ENCODE results near the gene CKB. TPM values are rescaled to one million over a fixed set of nuclear protein-coding genes. Genes with fewer than 3 reads are reported as not detected.

Gene CKB
- 100 to 1,000 TPM in 11 of 12 donors, not detected in 1; 146 to 849 (median 173) TPM for polyA plus RNA-seq (ENCODE audit: insufficient read length in 12 of 12)
- long read RNA-seq, donor 1, transcript CKB-213 (4 exons, 755 nt) = minor isoform, 55 of 3,686 reads
- long read RNA-seq, donor 1, transcript CKB-202 (4 exons, 1,170 nt) = minor isoform, 136 of 3,686 reads
- long read RNA-seq, donor 1, transcript CKB-209 (3 exons, 803 nt) = minor isoform, 591 of 3,686 reads
- long read RNA-seq, donor 1, transcript CKB-201 (8 exons, 1,709 nt) = major isoform, 1,508 of 3,686 reads
- long read RNA-seq, donor 1, partial matches to known transcripts = 1,118 of 3,686 reads
- long read RNA-seq, donor 1, other reads (novel, unspliced or antisense) = 200 of 3,686 reads
- long read RNA-seq, donor 2, transcript CKB-209 (3 exons, 803 nt) = minor isoform, 20 of 143 reads
- long read RNA-seq, donor 2, transcript CKB-202 (4 exons, 1,170 nt) = minor isoform, 10 of 143 reads
- long read RNA-seq, donor 2, transcript CKB-201 (8 exons, 1,709 nt) = major isoform, 70 of 143 reads
- long read RNA-seq, donor 2, transcript CKB-210 (3 exons, 625 nt) = minor isoform, 8 of 143 reads
- long read RNA-seq, donor 2, partial matches to known transcripts = 32 of 143 reads
- long read RNA-seq, donor 2, other reads (novel, unspliced or antisense) = 0 of 143 reads
- long read RNA-seq, donor 3, transcript CKB-201 (8 exons, 1,709 nt) = major isoform, 50 of 83 reads
- long read RNA-seq, donor 3, transcript CKB-202 (4 exons, 1,170 nt) = minor isoform, 6 of 83 reads
- long read RNA-seq, donor 3, transcript CKB-209 (3 exons, 803 nt) = minor isoform, 7 of 83 reads
- long read RNA-seq, donor 3, partial matches to known transcripts = 14 of 83 reads
- long read RNA-seq, donor 3, other reads (novel, unspliced or antisense) = 0 of 83 reads
- long read RNA-seq, donor 4, transcript CKB-201 (8 exons, 1,709 nt) = major isoform, 40 of 67 reads
- long read RNA-seq, donor 4, transcript CKB-209 (3 exons, 803 nt) = minor isoform, 7 of 67 reads
- long read RNA-seq, donor 4, partial matches to known transcripts = 13 of 67 reads
- long read RNA-seq, donor 4, other reads (novel, unspliced or antisense) = 0 of 67 reads
- long read RNA-seq, donor 5, transcript CKB-201 (8 exons, 1,709 nt) = major isoform, 134 of 242 reads
- long read RNA-seq, donor 5, transcript CKB-210 (3 exons, 625 nt) = minor isoform, 12 of 242 reads
- long read RNA-seq, donor 5, transcript CKB-202 (4 exons, 1,170 nt) = minor isoform, 15 of 242 reads
- long read RNA-seq, donor 5, transcript CKB-209 (3 exons, 803 nt) = minor isoform, 8 of 242 reads
- long read RNA-seq, donor 5, partial matches to known transcripts = 68 of 242 reads
- long read RNA-seq, donor 5, other reads (novel, unspliced or antisense) = 0 of 242 reads
- long read RNA-seq, donor 6, transcript CKB-202 (4 exons, 1,170 nt) = minor isoform, 5 of 75 reads
- long read RNA-seq, donor 6, transcript CKB-209 (3 exons, 803 nt) = minor isoform, 5 of 75 reads
- long read RNA-seq, donor 6, transcript CKB-201 (8 exons, 1,709 nt) = major isoform, 51 of 75 reads
- long read RNA-seq, donor 6, partial matches to known transcripts = 8 of 75 reads
- long read RNA-seq, donor 6, other reads (novel, unspliced or antisense) = 0 of 75 reads
- long read RNA-seq, donor 7, transcript CKB-209 (3 exons, 803 nt) = minor isoform, 12 of 67 reads
- long read RNA-seq, donor 7, transcript CKB-202 (4 exons, 1,170 nt) = minor isoform, 7 of 67 reads
- long read RNA-seq, donor 7, transcript CKB-201 (8 exons, 1,709 nt) = major isoform, 39 of 67 reads
- long read RNA-seq, donor 7, partial matches to known transcripts = 6 of 67 reads
- long read RNA-seq, donor 7, other reads (novel, unspliced or antisense) = 0 of 67 reads
- long read RNA-seq, donor 8, transcript CKB-210 (3 exons, 625 nt) = minor isoform, 6 of 223 reads
- long read RNA-seq, donor 8, transcript CKB-209 (3 exons, 803 nt) = minor isoform, 11 of 223 reads
- long read RNA-seq, donor 8, transcript CKB-201 (8 exons, 1,709 nt) = major isoform, 151 of 223 reads
- long read RNA-seq, donor 8, transcript CKB-202 (4 exons, 1,170 nt) = minor isoform, 8 of 223 reads
- long read RNA-seq, donor 8, partial matches to known transcripts = 38 of 223 reads
- long read RNA-seq, donor 8, other reads (novel, unspliced or antisense) = 5 of 223 reads
- long read RNA-seq, donor 9, transcript CKB-201 (8 exons, 1,709 nt) = major isoform, 47 of 85 reads
- long read RNA-seq, donor 9, transcript CKB-202 (4 exons, 1,170 nt) = minor isoform, 7 of 85 reads
- long read RNA-seq, donor 9, transcript CKB-209 (3 exons, 803 nt) = minor isoform, 9 of 85 reads
- long read RNA-seq, donor 9, partial matches to known transcripts = 18 of 85 reads
- long read RNA-seq, donor 9, other reads (novel, unspliced or antisense) = 0 of 85 reads
- long read RNA-seq, donor 10, transcript CKB-202 (4 exons, 1,170 nt) = minor isoform, 10 of 120 reads
- long read RNA-seq, donor 10, transcript CKB-201 (8 exons, 1,709 nt) = major isoform, 80 of 120 reads
- long read RNA-seq, donor 10, partial matches to known transcripts = 23 of 120 reads
- long read RNA-seq, donor 10, other reads (novel, unspliced or antisense) = 0 of 120 reads
- long read RNA-seq, donor 11, transcript CKB-201 (8 exons, 1,709 nt) = major isoform, 100 of 163 reads
- long read RNA-seq, donor 11, transcript CKB-209 (3 exons, 803 nt) = minor isoform, 17 of 163 reads
- long read RNA-seq, donor 11, transcript CKB-213 (4 exons, 755 nt) = minor isoform, 6 of 163 reads
- long read RNA-seq, donor 11, partial matches to known transcripts = 31 of 163 reads
- long read RNA-seq, donor 11, other reads (novel, unspliced or antisense) = 0 of 163 reads

DNA sequence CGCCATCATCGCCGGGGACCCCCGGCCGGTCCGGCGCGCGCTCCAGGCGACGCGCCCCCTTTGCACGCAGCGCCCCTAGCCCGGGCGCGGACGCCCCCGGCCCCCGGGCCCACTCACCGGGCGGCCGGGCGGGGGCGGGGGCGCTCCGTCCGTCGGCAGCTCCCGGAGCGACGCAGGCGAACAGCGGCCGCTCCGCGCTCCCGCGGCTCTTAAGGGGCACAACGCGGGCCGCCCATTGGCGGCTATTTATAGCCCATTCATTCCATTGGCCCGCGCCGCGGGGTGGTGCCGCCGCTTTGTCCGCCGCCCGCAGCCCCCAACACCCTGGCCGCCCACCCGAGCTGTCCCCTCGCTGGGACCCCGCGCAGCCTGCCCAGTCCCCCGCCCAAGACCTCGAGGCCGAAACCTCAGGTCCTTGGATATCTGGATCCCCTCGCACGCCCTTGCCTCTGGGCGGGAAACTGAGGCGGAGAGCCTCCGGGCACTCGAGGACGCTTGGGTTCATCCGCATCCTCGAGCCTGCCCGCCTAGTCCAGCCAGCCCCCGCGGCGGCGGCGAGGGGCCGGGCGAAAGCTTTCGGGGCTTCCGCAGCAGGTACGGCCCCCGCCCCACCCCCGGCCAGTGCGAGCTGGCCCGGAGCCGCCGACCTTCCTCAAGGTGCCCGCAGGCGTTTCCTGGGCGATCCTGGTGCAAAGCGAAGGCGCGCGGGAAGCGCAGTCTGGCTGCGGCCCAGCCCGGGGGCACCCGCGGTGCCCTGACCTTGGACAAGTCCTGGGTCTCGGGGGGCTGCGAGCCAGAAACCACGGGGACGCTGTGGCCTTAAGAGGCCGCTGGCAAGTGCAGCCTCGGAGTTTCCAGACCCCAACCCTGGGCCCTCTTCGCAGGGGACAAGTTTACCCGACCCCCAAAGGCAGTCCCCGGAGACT lies at the start of gene CKB:
TSS of gene CKB (minus strand) at position 182 of the 926 bp plus-strand sequence. CDS start 337 bp downstream, outside the sequence.
- DNase-seq = no peak

- DNase-seq = no peak
Observed at GRCh38 chr14:103569408-103569807, 46.8 kb upstream of the CKB start.

GRCh38 chr14:103568952-103569351 lies 46.3 kb upstream of the CKB start:
- no peak for DNase-seq

DNA sequence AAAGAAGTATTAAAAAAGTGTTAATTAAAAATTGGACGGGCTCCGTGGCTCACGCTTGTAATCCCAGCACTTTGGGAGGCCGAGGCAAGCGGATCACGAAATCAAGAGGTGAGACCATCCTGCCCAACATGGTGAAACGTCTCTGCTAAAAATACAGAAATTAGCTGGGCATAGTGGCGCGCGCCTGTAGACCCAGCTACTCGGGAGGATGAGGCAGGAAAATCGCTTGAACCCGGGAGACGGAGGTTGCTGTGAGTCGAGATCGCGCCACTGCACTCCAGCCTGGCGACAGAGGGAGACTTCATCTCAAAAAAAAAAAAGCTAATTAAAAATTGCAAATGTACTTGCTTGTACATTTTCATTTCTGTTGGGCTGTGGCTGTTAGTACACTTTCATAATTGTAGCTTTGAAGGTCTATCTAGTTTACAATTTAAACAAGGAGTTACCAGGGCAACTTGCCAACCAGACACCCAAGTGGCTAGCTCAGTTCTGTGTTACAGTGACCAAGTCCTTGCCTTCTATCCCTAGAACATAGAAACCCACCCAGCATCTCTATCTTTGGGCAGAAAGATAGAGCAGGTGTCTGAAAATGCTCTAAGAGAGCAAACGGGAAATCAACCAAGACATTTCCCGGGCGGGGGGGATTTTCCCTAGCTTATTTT lies 41.3 kb upstream of the CKB start:
- no peak for DNase-seq

DNA sequence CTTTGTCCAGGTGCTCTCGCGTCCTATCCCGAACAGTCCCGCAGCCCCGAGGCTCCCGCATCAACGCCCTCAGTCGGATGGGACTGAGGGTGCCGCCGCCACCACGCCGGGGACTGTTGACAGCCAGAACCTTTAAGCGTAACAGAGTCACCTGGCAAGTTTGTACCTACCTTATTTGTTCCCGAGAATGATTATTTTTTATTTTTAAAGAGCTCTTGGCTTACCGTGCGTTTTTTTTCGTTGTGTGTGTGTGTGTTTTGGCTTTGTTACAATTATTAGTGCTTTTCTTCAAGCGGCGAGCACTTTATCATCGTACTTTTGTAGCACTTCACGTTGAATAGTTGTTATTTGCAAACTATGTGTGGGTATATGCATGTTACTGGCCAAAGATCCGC lies 40.6 kb upstream of the CKB start:
- no peak for DNase-seq

GRCh38 chr14:103562429-103563225 lies 40.0 kb upstream of the CKB start, which contains the start of the genes BAG5 and COA8:
Gene BAG5, minus strand, starts transcription at chr14:103562657. Its CDS starts 1,493 bp downstream, at chr14:103561164.
Gene COA8, plus strand, starts transcription at chr14:103562960. Its CDS starts 42 bp downstream, at chr14:103563002.
- peak; percentile 87 for DNase-seq

GRCh38 chr14:103562179-103562428 lies 39.5 kb upstream of the CKB start:
- no peak for DNase-seq

DNA sequence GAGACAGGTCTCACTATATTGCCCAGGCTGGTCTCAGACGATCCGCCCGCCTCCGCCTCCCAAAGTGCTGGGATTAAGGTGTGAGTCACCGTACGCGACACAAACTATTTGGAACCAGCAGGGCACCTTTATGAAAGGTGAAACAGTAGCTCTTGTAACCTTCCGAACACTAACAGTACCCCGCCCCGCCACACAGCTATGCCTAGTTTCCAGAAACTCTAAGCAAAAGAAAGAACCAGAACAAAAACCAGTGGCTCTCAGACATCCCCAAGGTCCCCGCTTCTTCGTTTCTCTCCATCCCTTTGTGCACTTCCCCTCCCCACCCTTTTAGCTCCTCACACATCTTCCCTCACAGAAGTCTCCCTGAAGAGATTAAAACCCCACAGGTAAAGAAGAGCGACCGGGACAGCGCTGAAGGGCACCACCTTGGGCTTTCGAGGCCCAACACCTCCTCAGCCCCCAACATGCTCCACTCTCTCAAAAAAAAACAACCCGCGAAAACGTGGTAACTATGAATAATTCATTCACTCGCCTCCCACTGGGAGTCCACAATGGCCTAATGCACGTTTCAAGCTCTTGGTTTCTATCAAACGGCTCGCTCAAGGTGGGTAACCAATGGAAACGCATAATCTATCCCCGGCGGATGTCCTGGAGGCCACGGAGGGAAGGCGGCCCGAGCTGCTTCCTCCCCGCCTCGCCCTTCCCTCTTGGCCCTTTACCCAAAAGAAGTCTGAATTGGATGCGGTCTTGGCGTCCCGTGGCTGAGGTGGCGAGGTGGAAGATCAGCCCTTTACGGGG lies 39.0 kb upstream of the CKB start:
- no peak for DNase-seq

GRCh38 chr14:103560691-103561090 lies 38.1 kb upstream of the CKB start:
- DNase-seq = no peak

- DNase-seq = no peak
Observed at GRCh38 chr14:103559766-103560165, 37.1 kb upstream of the CKB start.

- no peak for DNase-seq
Observed at GRCh38 chr14:103558071-103558882, 35.6 kb upstream of the CKB start.

DNA sequence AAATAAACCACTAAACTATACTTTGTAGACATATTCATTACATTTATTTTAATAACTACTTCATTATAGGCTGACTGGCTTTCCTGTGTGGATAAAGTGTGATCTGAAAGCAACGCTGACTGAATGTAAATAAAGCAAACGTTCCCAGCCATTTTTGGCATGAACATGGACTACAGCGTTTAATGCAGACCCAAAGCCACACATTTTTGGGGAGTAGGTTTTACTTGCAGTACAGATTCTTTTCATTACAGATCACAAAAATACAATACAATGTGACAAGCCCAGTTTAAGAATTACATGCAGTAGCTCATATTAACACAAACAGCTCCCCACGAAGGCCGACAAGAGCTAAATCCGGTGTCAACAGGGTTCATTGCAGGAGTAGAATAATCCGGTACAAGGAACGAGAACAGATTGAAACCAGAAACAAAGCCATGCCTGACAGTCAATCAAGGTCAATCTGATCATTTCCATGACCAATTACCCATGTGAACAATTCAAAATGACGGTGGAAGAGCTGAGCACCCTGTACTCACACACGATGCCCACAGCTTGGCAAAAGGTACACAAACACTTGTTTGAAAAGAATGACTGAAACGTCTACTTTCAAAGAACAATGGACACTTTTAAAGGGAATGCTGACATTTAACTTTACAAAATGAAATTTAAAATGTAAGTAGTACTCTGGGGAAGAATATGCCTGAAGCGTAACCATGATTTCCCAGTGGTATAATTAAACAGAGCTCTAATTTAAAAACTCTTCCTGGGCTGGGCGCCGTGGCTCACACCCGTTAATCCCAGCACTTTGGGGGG lies 34.5 kb upstream of the CKB start:
- DNase-seq = no peak
